SH-SY5Y (cell line): ENCODE data around the gene ACY1.

ENCODE experiments used
- GATA2 ChIP-seq: IDR thresholded peaks from 2 replicates; pipeline ENCODE4 v1.6.1; 2011; ENCODE audit warnings: mild to moderate bottlenecking, low read depth, low read length
- GATA3 ChIP-seq: IDR thresholded peaks from 2 replicates; pipeline ENCODE4 v1.6.1; 2011; ENCODE audit warnings: low read depth, mild to moderate bottlenecking, low read length, moderate library complexity

The ACY1 gene

DNA sequence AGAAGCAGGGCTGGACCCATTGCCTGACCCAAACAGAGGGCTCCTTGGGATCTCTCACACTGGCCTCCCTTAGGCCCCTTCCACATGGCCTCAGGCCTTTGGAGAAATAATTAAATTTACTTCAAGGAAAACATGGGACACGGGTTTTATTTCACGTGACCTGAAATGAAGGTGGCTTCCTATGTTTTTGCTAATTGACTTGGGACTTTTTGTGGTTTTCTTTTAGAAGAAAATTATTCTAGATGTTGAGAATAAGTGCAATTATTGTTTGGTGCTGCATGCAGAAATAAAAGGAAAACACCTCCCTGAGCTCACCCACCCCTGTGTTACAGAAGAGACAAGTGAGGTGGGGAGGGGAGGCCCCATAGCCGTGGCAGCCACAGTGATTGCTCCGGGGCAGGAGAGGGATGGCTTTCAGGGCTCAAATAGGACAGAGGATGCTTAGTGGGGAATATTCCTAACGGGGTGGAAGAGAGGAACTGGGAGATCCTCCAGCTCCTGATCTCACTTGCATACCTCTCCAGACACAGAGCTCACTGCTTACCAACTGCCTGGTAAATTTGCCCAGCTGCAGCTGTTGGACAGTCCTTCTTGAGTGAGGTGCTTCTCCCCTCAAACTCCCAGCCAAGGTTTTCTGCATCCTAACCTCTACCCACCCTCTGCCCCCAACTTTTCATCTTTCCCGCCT lies 41.6 kb downstream of the ACY1 start:
- no peak for TF ChIP-seq GATA3
- no peak for TF ChIP-seq GATA2

DNA sequence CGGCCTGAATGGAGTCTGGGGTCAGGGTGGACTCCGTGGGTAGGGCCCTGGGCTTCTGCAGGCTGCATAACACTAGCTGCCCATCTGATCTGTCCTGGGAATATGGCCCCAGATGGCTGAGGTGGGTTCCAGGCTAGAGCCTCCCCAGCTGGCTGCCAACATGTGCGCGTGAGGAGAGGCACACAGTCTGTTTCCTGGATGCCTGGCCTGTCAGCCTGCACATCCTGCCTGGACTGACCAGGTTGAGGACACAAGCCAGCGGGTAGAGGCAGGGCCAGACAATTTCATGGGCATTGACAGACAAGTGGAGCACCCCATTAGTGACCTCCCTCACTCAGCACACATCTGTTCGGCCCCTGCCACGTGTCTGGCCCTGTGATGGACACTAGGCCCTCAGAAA lies 42.1 kb downstream of the ACY1 start:
- TF ChIP-seq GATA3 = no peak
- no peak for TF ChIP-seq GATA2

DNA sequence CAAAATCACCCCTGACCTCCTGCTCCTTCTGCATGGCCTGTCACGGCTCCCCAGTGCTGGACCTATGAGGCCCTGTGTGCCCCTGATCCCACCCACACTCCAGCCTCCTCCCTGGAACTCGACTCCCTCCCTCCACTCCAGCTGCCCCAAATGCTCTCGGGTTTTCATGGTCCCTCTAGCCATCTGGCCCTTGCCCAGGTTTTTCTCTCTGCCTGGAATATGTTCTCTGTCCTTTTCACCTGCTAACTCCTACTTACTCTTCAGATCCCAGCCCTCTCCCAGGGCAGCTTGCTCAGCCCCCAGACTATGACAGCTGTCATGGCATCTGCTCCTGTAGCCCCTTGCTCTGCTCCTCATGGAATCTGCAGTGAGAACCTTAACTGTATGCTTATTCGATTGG lies 42.7 kb downstream of the ACY1 start:
- TF ChIP-seq GATA3 (no peak), GATA2 (no peak)

DNA sequence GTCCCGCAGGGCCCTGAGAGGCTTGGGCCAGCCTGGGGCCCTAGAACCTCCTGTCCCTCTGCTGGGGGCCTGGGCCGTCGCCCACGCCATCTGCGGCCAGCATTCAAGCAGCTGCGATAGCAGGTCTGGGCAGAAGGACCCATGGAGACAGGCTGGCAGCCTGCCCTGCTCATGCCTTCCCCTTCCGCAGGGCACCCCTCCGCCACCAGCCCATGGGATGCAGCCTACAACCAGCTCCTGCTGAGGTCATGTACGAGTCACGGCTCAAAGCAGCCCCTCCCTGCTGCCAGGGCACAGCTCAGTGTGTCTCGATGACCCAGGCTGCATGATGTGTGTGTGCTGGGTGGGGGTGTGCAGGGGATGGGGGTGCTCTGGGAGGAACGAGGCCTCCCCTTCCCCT lies 45.2 kb downstream of the ACY1 start:
- no peak for TF ChIP-seq GATA2
- no peak for TF ChIP-seq GATA3

DNA sequence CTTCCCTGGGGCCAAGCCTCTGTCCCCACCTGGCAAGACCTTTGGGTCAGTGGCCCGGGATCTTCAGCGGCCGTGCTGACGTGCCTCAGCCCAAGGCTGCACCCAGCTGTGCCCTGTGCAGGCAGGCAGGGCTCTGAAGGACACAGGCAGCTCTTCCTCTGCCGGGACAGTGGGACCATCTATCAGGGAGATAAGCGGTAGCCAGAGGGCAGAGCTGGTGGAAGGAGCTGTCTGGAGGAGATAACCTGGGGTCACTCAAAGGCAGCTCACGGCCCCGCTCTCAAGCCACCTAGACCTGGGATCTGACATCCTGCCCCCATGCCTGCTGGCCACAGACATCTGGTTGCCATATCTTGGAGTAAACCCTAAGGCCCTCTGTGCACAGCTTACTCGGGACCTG lies 45.7 kb downstream of the ACY1 start:
- TF ChIP-seq GATA3 (no peak), GATA2 (peak; percentile 95)

DNA sequence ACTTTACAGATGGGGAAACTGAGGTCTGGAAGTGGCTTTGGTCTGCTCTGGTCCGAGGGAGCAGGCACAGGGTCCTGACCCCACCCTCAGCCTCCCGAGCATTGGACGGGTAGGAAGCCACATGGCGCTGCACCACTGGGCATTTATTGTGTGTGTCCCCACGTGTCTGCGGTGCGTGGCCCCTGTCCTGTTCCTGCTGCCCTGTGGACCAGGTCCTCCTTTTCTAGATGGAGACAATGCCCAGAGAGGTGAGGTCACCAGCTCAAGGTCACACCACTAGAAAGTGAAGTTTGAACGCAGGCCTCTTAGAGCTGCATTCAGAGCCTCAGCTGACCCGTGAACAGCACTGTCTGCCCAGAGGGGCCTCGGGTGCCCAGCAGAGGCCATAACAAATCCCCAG lies 46.2 kb downstream of the ACY1 start:
- TF ChIP-seq GATA2 (no peak), GATA3 (no peak)

DNA sequence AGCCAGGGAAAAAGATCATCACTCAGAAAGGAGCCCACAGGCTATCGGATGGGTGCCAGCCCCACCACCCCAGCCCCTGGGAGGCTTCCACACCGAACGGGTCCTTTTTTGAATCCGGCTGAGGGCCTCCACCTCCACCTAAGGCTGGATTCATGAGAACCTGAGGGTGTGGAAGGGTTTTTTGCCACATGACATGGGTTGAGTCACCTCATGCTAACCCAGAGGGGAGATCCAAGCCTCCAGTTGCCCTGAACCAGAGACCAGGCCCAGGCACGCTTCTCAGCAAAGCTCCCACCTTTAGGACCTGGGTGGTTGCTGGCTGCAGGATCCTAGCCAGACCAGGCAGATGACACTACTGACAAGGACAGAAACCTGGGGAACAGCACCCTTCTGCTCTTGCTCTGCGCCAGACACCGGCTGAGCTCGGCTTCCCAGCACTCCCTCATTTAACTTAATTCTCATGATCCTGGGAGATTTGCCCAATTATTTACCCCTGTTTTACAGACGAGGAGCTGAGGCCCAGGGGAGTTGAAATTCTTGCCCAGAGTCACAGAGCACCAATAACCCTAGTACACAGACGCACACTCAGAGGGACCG lies 47.5 kb downstream of the ACY1 start:
- no peak for TF ChIP-seq GATA3
- peak; percentile 89 for TF ChIP-seq GATA2

DNA sequence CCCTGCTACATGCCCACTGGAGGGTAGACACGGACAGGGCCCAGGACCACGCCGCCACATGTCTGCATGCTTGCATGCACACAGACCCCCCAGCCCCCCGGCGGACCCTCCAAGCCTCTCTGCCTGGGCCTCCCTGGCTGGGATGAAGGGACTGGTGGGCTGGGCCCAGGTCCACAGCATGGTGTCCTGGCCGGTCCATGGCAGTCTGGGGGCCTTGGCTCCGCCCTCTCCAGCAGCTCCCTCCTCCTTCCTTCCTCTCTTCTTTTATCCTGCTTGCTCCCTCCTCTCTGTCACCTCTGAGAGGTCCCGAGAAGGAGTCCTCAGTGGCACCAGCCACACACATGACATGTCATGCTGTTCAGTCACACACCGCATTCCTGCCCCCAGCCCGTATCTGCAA lies 48.6 kb downstream of the ACY1 start:
- TF ChIP-seq GATA3 (no peak), GATA2 (no peak)

DNA sequence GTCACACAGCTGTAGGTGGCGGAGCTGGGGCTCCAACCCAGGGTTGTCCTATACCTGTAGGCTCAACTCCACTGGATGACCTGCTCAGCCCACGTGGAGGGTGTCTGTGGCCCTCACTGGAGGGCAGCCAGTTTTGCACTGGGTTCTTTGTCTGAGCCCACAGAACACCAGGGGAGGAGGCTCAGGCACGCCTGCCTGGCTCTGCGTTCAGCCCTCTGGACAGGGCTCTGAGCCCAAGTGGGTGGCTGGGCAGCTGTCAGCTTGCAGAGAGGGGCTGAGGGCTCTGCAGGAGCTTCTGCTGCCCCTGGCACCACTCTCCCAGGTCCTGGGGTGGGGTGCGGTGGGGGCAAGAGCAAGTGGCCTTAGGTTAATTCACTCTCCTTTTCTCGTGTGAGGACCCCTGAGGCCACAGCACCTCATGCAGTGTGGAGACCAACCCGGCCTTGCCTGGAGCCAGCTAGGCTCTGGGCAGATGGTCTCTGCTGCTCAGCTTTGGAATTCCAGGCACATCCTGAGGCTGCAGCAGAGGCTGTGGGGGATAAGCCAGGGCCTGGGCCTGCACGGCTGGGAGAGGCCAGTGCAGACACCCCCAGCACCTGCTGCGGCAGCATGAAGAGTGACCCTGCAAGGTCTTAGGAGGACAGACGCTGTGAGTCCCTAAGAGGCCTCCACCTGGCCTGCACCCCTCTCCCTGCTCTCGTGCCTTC lies 49.5 kb downstream of the ACY1 start:
- TF ChIP-seq GATA3 (no peak), GATA2 (no peak)

DNA sequence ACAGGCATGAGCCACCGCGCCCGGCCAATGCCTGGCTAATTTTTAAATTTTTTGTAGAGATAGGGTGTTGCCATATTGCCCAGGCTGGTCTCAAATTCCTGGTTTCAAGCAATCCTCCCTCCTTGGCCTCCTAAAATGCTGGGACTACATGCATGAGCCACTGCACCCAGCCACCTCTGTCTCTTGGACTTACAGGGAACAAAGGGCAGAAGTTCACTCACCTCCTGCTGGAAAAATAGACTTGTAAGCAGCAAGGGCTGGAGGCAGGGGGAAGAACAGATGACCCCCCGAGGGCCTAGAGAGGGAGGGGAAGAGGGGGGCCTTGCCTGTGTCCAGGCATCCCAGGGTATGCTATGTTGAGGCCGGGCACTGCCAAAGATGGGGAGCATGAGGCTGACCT lies 50.9 kb downstream of the ACY1 start:
- no peak for TF ChIP-seq GATA3
- no peak for TF ChIP-seq GATA2

DNA sequence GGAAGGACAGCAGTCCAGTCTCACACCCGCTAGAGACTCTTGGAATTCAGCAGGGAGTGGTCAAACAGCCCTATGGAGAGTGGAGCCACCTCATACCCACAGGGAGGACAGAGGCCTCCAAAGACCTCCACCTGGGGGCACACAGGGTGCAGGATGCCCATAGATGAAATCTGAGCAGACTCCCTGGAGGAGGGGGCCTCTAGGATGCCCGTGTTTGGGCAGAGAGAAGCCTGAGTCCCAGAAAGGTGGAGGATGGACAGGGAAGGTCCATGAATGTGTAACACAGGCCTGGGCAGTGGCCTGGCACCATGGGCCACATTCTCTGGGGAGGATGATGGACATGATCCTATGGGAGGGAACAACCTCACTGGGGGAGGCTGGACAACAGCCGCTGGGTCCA lies 51.3 kb downstream of the ACY1 start:
- TF ChIP-seq GATA3 = no peak
- no peak for TF ChIP-seq GATA2

DNA sequence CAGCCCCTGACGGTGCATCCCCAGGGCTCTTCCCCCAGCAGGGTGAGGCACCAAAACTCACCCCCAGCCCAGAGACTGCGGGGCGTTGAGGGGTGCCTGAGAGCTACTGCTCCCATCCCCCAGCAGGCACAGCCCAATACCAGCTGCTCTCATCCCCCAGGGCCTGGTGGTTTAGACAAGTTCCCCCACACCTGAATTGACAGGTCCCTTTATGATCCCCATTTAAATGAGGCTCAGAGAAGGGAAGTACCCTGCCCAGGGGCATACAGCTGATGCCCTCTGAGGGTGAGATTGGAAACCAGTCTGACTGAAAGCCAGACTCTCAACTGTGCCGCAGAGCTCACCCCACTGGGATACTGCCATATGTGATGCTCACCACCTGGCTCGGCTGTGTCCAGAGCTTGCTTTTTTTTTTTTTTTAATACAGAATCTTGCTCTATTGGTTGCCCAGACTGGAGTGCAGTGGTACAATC lies 52.9 kb downstream of the ACY1 start:
- TF ChIP-seq GATA3 = no peak
- peak; percentile 19; the same call in 1 of the 2 replicates for TF ChIP-seq GATA2

DNA sequence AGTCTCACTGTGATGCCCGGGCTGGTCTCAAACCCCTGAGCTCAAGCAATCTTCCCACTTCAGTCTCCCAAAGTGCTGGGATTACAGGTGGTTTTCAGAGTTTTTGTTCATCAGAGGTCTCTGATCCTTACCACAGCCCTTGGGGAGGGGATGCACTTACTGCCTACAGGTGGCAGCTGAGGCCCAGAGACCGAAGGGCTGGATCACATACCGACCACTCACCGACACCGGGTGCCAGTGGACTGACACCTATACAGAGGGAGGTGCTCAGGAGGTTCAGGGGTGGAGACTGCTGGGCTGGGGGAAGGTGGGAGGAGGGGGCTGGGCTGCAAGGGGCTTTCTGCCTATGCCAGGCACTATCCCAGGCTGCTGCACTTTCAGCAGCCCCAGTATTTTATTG lies 53.5 kb downstream of the ACY1 start:
- TF ChIP-seq GATA3 (no peak), GATA2 (no peak)

DNA sequence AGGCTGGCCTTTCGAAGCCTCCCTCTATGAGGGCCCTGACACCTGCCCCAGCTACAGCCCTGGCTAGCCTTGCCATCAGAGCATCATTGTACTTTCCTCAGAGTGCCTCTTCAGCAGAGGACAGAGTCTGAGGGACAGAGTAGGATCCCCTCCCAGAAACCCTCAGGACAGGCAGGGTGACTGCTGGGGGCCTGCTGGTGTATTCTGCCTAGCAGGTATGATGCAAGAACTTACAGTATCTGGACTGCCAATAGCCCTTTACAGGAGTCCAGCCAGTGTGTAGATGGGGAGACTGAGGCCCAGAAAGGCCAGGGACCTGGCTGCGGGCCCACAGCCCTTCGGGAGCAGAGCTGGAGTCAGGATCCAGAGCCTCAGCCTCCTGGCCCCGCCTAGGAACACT lies 54.0 kb downstream of the ACY1 start:
- no peak for TF ChIP-seq GATA3
- no peak for TF ChIP-seq GATA2

DNA sequence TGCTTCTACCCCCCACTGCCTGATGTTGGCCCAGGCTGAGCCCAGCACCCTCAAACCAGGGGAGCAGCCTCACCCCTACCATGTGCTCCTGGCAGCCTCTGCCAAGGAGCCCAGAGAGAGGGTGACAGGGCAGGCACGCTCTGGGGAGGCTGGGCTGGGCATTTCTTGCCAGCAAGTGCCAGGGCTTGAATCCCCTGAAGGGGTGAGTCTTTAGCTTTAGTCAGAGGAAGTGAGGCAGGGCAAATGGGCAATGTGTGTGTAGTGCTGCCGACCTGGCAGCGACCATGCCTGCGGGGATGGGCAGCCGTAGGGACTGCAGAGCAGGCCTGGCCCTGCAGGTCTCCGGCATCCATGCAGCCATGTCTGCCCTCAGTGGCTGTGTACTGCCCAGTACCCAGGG lies 54.9 kb downstream of the ACY1 start:
- TF ChIP-seq GATA2 (no peak), GATA3 (no peak)
